Endothelial cell of umbilical vein (primary cell): ENCODE measurements around the gene SERPINB7. TPM values are rescaled to one million over a fixed set of nuclear protein-coding genes. Genes with fewer than 3 reads are reported as not detected.

ENCODE experiments used
- BruUV-seq: library from RNA; stranded (reverse); fragments of 400-500 nt; replicated peaks from 2 replicates; lab custom pipeline; 2021; lab: Mats Ljungman, UMichigan
- CTCF ChIA-PET: fragments of 300-600, 350-600 bp; sonication (Branson Sonifier 250); formaldehyde crosslinking; loops from one replicate; lab custom pipeline; 2021; ENCODE audit warnings: antibody characterized with exemption, inconsistent platforms; lab: Charles Lee
- POLR2A ChIA-PET: fragments of 300-600, 350-600 bp; sonication (Branson Sonifier 250); formaldehyde crosslinking; loops from one replicate; lab custom pipeline; 2021; ENCODE audit warnings: antibody characterized with exemption, inconsistent platforms; lab: Charles Lee
- DNase-seq: peaks from one replicate; pipeline ENCODE4 v3.0.0-alpha.2; 2011; ENCODE audit warnings: low read depth, low spot score
- FAIRE-seq: peaks from 2 replicates; lab custom pipeline; 2011; peaks lifted over from hg19 to GRCh38; lab: Jason Lieb, UNC
- H2AFZ ChIP-seq: 2 replicates; pipeline ENCODE4 v1.6.0; 2012; ENCODE audit warnings: low read depth, low read length, control low read depth, inconsistent platforms
- H3K27ac ChIP-seq: 2 replicates; pipeline ENCODE4 v1.5.1; 2011; ENCODE audit warnings: low read depth, mild to moderate bottlenecking, control low read depth, low read length, moderate library complexity; ENCODE audit not compliant: insufficient read depth
- H3K27me3 ChIP-seq, 2 experiments: 2 replicates each; pipeline versions ENCODE4 v1.6.0 to v1.6.1; 2011; ENCODE audit warnings: low read length in 2 of 2, mixed read lengths in 1 of 2; ENCODE audit not compliant: control insufficient read depth in 2 of 2, insufficient read depth in 2 of 2
- H3K36me3 ChIP-seq, 2 experiments: 2 replicates in 1 of 2; 3 replicates in 1 of 2; pipeline ENCODE4 v1.5.1; 2011; ENCODE audit warnings: low read length in 2 of 2, mild to moderate bottlenecking in 1 of 2, moderate library complexity in 1 of 2; ENCODE audit not compliant: control insufficient read depth in 2 of 2, insufficient read depth in 2 of 2; ENCODE audit errors: extremely low read depth in 1 of 2
- H3K4me1 ChIP-seq: 3 replicates; pipeline ENCODE4 v1.5.1; 2011; ENCODE audit warnings: mild to moderate bottlenecking, low read length; ENCODE audit not compliant: control insufficient read depth, insufficient read depth; ENCODE audit errors: extremely low read depth
- H3K4me2 ChIP-seq: 2 replicates; pipeline ENCODE4 v1.6.1; 2011; ENCODE audit warnings: low read length, control low read depth, mixed read lengths; ENCODE audit not compliant: insufficient read depth
- H3K4me3 ChIP-seq, 3 experiments: fragments of 200-600 bp in 1 of 3; sonication (generic), shearing (Covaris generic) in 1 of 3; replicated peaks in 1 of 3; 2 replicates each; pipeline ENCODE4 v1.5.1; 2011 to 2016; ENCODE audit warnings: control low read depth in 3 of 3, low read length in 3 of 3, mild to moderate bottlenecking in 2 of 3, inconsistent platforms in 1 of 3, low read depth in 1 of 3, moderate library complexity in 1 of 3; ENCODE audit not compliant: insufficient read depth in 1 of 3
- H3K79me2 ChIP-seq: 2 replicates; pipeline ENCODE4 v1.6.0; 2012; ENCODE audit warnings: low read length, inconsistent platforms; ENCODE audit not compliant: control insufficient read depth, insufficient read depth
- H3K9ac ChIP-seq: replicated peaks from 2 replicates; pipeline ENCODE3; 2011; ENCODE audit warnings: low read length, control low read depth; ENCODE audit not compliant: insufficient read depth; ENCODE audit errors: extremely low read depth
- H3K9me1 ChIP-seq: replicated peaks from 3 replicates; pipeline ENCODE4 v1.6.0; 2011; ENCODE audit warnings: mild to moderate bottlenecking, low read length; ENCODE audit not compliant: control insufficient read depth, insufficient read depth; ENCODE audit errors: extremely low read depth
- H3K9me3 ChIP-seq: replicated peaks from 2 replicates; pipeline ENCODE4 v1.5.1; 2012; ENCODE audit warnings: low read length, inconsistent platforms; ENCODE audit not compliant: control insufficient read depth, insufficient read depth
- H4K20me1 ChIP-seq: replicated peaks from 2 replicates; pipeline ENCODE3; 2011; ENCODE audit warnings: mild to moderate bottlenecking, low read length; ENCODE audit not compliant: control insufficient read depth, insufficient read depth; ENCODE audit errors: extremely low read depth
- CTCF ChIP-seq, 2 donors: IDR thresholded peaks; 1 replicate in 1 of 2; 2 replicates in 1 of 2; pipeline ENCODE4 v1.5.1; 2011; ENCODE audit warnings: low read length in 2 of 2, mild to moderate bottlenecking in 2 of 2, moderate library complexity in 2 of 2, control low read depth in 1 of 2, inconsistent platforms in 1 of 2, low read depth in 1 of 2; ENCODE audit not compliant: insufficient read depth in 1 of 2; ENCODE audit errors: extremely low read depth in 1 of 2
- EZH2 ChIP-seq: IDR thresholded peaks from 2 replicates; pipeline ENCODE4 v1.6.1; 2012; ENCODE audit warnings: borderline replicate concordance, low read depth, mild to moderate bottlenecking, moderate library complexity, low read length, inconsistent platforms; ENCODE audit not compliant: severe bottlenecking
- FOS ChIP-seq: IDR thresholded peaks from 2 replicates; pipeline ENCODE4 v1.6.1; 2011; ENCODE audit warnings: mild to moderate bottlenecking, low read length, moderate library complexity, borderline replicate concordance; ENCODE audit not compliant: insufficient read depth
- GATA2 ChIP-seq: IDR thresholded peaks from 2 replicates; pipeline ENCODE4 v1.7.0; 2011; ENCODE audit warnings: low read depth, mild to moderate bottlenecking, moderate library complexity, mixed read lengths, low read length; ENCODE audit not compliant: insufficient read length, insufficient read depth
- JUN ChIP-seq: IDR thresholded peaks from 2 replicates; pipeline ENCODE4 v1.6.1; 2011; ENCODE audit warnings: borderline replicate concordance, low read depth; ENCODE audit not compliant: insufficient read length, insufficient read depth
- MAX ChIP-seq: IDR thresholded peaks from 2 replicates; pipeline ENCODE4 v1.6.1; 2011; ENCODE audit not compliant: insufficient read depth, insufficient read length
- MYC ChIP-seq: IDR thresholded peaks from one replicate; pipeline ENCODE4 v1.6.1; 2011; ENCODE audit warnings: mild to moderate bottlenecking, low read depth, low read length
- POLR2A ChIP-seq: IDR thresholded peaks from 2 replicates; pipeline ENCODE4 v1.6.1; 2012; ENCODE audit warnings: low read depth, mild to moderate bottlenecking, control low read depth, low read length
- POLR2AphosphoS5 ChIP-seq: IDR thresholded peaks from 2 replicates; pipeline ENCODE4 v1.6.1; 2012; ENCODE audit warnings: low read depth, mild to moderate bottlenecking, control low read depth, low read length, moderate library complexity; ENCODE audit not compliant: insufficient read depth
- dilution Hi-C: fragments of 300-500 bp; cut with MboI; formaldehyde crosslinking; loops from one replicate; pipeline ENCODE4 v1.15.0; 2019; ENCODE audit warnings: low sequenced_read_pairs; ENCODE audit not compliant: extremely low pct_ligation_motif_present
- intact Hi-C: fragments of 100-400 bp; cut with micrococcal nuclease; formaldehyde crosslinking; loops from one replicate; pipeline ENCODE4 v1.10.0; 2022
- polyA plus RNA-seq, 4 experiments: library from polyadenylated mRNA; depleted of rRNA in 3 of 4; stranded (reverse) in 3 of 4; unstranded in 1 of 4; fragments of >200 nt; gene quantifications; 2 replicates each; pipeline versions ENCODE4 v1.2.1 to v1.2.3, GENCODE V29; 2011 to 2012; ENCODE audit warnings: missing spikeins in 1 of 4
- total RNA-seq: library from RNA; stranded (reverse); gene quantifications from 2 replicates; pipeline ENCODE4 v1.2.3, GENCODE V29; 2021

Gene SERPINB7
- total and polyA plus RNA-seq, 2 donors (not counting 3 experiments of a cell fraction or from before 2014, with no cell fraction given), result not detected

GRCh38 chr18:63789327-63789726 is 14.1 kb downstream of the SERPINB7 start:
- no peaks in the 10 kb centered on the region for H3K9me1 ChIP-seq
- DNase-seq (no peak), FAIRE-seq (no peak)
- intact Hi-C loops, result no loop called here
- H3K36me3 ChIP-seq, result no peaks in the 10 kb centered on the region
- H4K20me1 ChIP-seq, result no peaks in the 10 kb centered on the region
- H3K4me2 ChIP-seq, result no peak overlapping the region
- no peaks in the 10 kb centered on the region for H3K27me3 ChIP-seq
- no peaks in the 10 kb centered on the region for H3K9me3 ChIP-seq
- peaks cover 9% of the 10 kb centered on the region for H3K4me1 ChIP-seq
- H3K9ac ChIP-seq, result no peak overlapping the region
- no peak overlapping the region for H2AFZ ChIP-seq
- dilution Hi-C loops, result no loop called here
- BruUV-seq, result no TSS peak
- ChIA-PET POLR2A (no interaction called here), CTCF (interaction anchor here (1.5 kb wide), 1 partner anchor 147 kb away, joined by 4 read pairs; no protein-coding TSS in a partner anchor)
- no peak overlapping the region for H3K27ac ChIP-seq
- no peaks in the 10 kb centered on the region for H3K79me2 ChIP-seq
- no peak overlapping the region for H3K4me3 ChIP-seq
- TF ChIP-seq MYC (no peak), POLR2A (no peak), POLR2AphosphoS5 (no peak), MAX (no peak), GATA2 (no peak), JUN (no peak), FOS (no peak), EZH2 (no peak), CTCF (IDR thresholded peaks at IDR 0.05; ENCODE audit: extremely low read depth in 1 of 2, insufficient read depth in 1 of 2, low read depth in 1 of 2, low read length in 2 of 2) (no peak)
